Ovary (tissue), 3 donors: ENCODE results near the gene CDK3.

Experiments
- EP300 ChIP-seq: sonication (generic); formaldehyde crosslinking; IDR thresholded peaks from one replicate; pipeline ENCODE4 v1.6.1; 2017; ENCODE audit warnings: antibody characterized with exemption
- POLR2A ChIP-seq: fragments of 450-650 bp; IDR thresholded peaks from one replicate; pipeline ENCODE4 v1.6.1; 2017; ENCODE audit warnings: antibody characterized with exemption, mild to moderate bottlenecking, moderate library complexity
- TF ChIP-seq, protein P1 (sequence below), 3 donors: fragments of 450-650 bp in 2 of 3; fragments of 200-600 bp in 1 of 3; IDR thresholded peaks; one replicate each; pipeline versions ENCODE4 v1.5.1 to v1.8.0; 2016 to 2022; ENCODE audit warnings: antibody characterized with exemption in 3 of 3, mild to moderate bottlenecking in 1 of 3
- donor health status: DM: no; HTN: no; CAD: no.

DNA sequence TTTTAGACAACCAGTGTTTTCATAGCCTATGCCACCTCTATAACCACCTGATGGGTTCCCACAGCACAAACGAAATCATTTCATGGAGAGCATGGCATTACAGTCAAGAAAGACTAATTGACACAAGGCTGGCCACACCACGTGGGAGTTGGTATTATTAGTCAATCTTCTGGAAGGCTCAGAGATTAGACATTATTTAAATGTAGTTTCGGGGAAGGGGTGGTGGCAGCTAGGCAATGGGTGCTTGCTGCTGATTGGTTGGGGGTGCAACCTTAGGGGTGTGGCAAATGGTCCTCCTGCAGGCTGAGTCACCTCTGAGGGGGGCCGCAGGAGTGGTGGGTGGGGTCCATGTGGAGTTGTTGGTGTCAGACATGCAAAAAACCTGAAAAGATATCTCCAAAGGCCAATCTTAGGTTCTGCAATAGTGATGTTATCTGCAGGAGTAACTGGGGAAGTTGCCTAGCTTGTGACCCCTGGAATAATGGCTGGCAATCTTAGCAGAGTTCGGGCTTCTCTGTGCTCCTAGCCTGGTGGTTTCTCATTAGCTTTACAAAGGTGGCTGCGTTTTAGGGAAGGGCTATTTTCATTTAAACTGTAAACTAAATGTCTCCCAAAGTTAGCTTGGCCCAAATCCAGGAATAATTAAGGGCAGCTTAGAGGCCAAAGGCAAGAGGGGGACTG lies 17.0 kb upstream of the CDK3 start:
- TF ChIP-seq, protein P1, sequence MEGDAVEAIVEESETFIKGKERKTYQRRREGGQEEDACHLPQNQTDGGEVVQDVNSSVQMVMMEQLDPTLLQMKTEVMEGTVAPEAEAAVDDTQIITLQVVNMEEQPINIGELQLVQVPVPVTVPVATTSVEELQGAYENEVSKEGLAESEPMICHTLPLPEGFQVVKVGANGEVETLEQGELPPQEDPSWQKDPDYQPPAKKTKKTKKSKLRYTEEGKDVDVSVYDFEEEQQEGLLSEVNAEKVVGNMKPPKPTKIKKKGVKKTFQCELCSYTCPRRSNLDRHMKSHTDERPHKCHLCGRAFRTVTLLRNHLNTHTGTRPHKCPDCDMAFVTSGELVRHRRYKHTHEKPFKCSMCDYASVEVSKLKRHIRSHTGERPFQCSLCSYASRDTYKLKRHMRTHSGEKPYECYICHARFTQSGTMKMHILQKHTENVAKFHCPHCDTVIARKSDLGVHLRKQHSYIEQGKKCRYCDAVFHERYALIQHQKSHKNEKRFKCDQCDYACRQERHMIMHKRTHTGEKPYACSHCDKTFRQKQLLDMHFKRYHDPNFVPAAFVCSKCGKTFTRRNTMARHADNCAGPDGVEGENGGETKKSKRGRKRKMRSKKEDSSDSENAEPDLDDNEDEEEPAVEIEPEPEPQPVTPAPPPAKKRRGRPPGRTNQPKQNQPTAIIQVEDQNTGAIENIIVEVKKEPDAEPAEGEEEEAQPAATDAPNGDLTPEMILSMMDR (IDR thresholded peaks at IDR 0.05), result no peak
- TF ChIP-seq EP300, result no peak
- no peak for TF ChIP-seq POLR2A
